Measurements from ENCODE around the gene TMIGD3.

GRCh38 chr1:111535256-111536191, 32.1 kb upstream of the TMIGD3 start:
- TF ChIP-seq CTCF (conservative IDR thresholded peaks at IDR 0.05) (no peak), EZH2 (IDR thresholded peaks at IDR 0.05; ENCODE audit: low read depth) (no peak)
